Measurements from ENCODE around the gene VRK1. TPM values are rescaled to one million over a fixed set of nuclear protein-coding genes. Genes with fewer than 3 reads are reported as not detected.

Gene VRK1
- total and polyA plus RNA-seq, 2 donors (not counting 1 experiment from before 2014, with no cell fraction given): 10.3 to 28.2 TPM

DNA sequence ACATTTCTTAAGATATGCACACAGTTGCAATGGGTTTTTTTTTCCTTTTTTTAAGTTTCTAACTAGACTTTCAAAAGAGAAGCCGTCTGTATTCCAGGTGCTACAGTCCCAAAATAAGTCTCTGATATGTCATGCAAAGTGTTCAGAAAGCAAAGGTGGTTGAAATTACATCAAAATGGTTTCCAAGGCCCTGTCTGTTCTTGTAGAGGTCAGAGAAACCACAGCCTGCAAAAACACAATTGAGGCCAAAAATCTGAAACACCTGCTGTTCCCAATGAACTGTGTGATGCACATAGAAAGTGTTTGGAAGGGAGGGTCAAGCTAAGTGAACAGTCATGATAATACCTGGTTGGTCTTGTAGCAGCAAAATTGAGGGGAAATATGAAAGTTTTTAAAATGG, 91.0 kb downstream of the VRK1 start:
- H3K9ac ChIP-seq (ENCODE audit: low read length): no peak overlapping the region
- no peaks in the 10 kb centered on the region for H3K27me3 ChIP-seq (replicated peaks in 1 of 4; ENCODE audit: control extremely low read depth in 1 of 4, control insufficient read depth in 3 of 4, insufficient read depth in 4 of 4, low read length in 3 of 4)
- no peak for DNase-seq
- ChIA-PET POLR2A (no interaction called here), CTCF (no interaction called here)
- H3K9me3 ChIP-seq (ENCODE audit: control extremely low read depth in 1 of 3, control insufficient read depth in 2 of 3, insufficient read depth in 1 of 3, low read length in 2 of 3): no peaks in the 10 kb centered on the region
- no peak for ATAC-seq (ENCODE audit: low read depth)
- H3K36me3 ChIP-seq (replicated peaks in 1 of 2; ENCODE audit: control extremely low read depth in 1 of 2, control insufficient read depth in 1 of 2, extremely low read depth in 1 of 2, insufficient read depth in 2 of 2, low read length in 1 of 2): no peaks in the 10 kb centered on the region
- no peak overlapping the region for H2AFZ ChIP-seq (ENCODE audit: insufficient read depth, low read depth, low read length, poor library complexity, severe bottlenecking)
- intact Hi-C loops (cut with micrococcal nuclease): no loop called here
- Mint-ChIP-seq H3K27me3 (no peaks in the 10 kb centered on the region), H3K9me3 (ENCODE audit: insufficient read depth) (no peaks in the 10 kb centered on the region), H3K4me1 (no peaks in the 10 kb centered on the region), H3K4me3 (no peak overlapping the region), H3K27ac (no peak overlapping the region)
- no peaks in the 10 kb centered on the region for H4K20me1 ChIP-seq (ENCODE audit: control insufficient read depth, insufficient read depth, low read length, poor library complexity, severe bottlenecking)
- TF ChIP-seq EZH2 (IDR thresholded peaks at IDR 0.05; ENCODE audit: borderline replicate concordance, insufficient read depth, low read depth, low read length, poor library complexity, severe bottlenecking): no peak
- TF ChIP-seq CTCF (IDR thresholded peaks at IDR 0.05): no peak
- H3K27ac ChIP-seq (ENCODE audit: low read length in 2 of 2): no peak overlapping the region
- no peak overlapping the region for H3K4me2 ChIP-seq (replicated peaks; ENCODE audit: low read depth, low read length, poor library complexity, severe bottlenecking)
- no peaks in the 10 kb centered on the region for H3K79me2 ChIP-seq (ENCODE audit: control insufficient read depth, insufficient read depth, low read length)
- no peaks in the 10 kb centered on the region for H3K4me1 ChIP-seq (ENCODE audit: control insufficient read depth in 2 of 2, insufficient read depth in 2 of 2, low read length in 2 of 2)
- no peak overlapping the region for H3K4me3 ChIP-seq (ENCODE audit: control extremely low read depth in 1 of 5, extremely low read depth in 1 of 5, insufficient read depth in 1 of 5, low read depth in 2 of 5, low read length in 4 of 5)
- WGBS (ENCODE audit: insufficient coverage): no CpG with 5 or more reads among the region's 1 CpG

GRCh38 chr14:96888593-96888992, 91.4 kb downstream of the VRK1 start:
- H3K27me3 Mint-ChIP-seq: no peaks in the 10 kb centered on the region
- no peak for DNase-seq
- H4K20me1 ChIP-seq (ENCODE audit: control insufficient read depth, insufficient read depth, low read length, poor library complexity, severe bottlenecking): no peaks in the 10 kb centered on the region
- H3K27ac Mint-ChIP-seq: no peak overlapping the region
- no peaks in the 10 kb centered on the region for H3K4me1 ChIP-seq (ENCODE audit: control insufficient read depth in 2 of 2, insufficient read depth in 2 of 2, low read length in 2 of 2)
- CTCF ChIA-PET: no interaction called here
- no peak for ATAC-seq (ENCODE audit: low read depth)
- H3K27ac ChIP-seq (ENCODE audit: low read length in 2 of 2): no peak overlapping the region
- H3K36me3 ChIP-seq (replicated peaks in 1 of 2; ENCODE audit: control extremely low read depth in 1 of 2, control insufficient read depth in 1 of 2, extremely low read depth in 1 of 2, insufficient read depth in 2 of 2, low read length in 1 of 2): peaks cover 0 to 1% of the 10 kb centered on the region in 2 experiments
- WGBS (ENCODE audit: insufficient coverage): 100% methylated on average over 2 of the region's 3 CpGs
- H3K79me2 ChIP-seq (ENCODE audit: control insufficient read depth, insufficient read depth, low read length): no peaks in the 10 kb centered on the region
- no peaks in the 10 kb centered on the region for H3K9me3 Mint-ChIP-seq (ENCODE audit: insufficient read depth)
- H3K27me3 ChIP-seq (replicated peaks in 1 of 4; ENCODE audit: control extremely low read depth in 1 of 4, control insufficient read depth in 3 of 4, insufficient read depth in 4 of 4, low read length in 3 of 4): no peaks in the 10 kb centered on the region
- H3K4me2 ChIP-seq (replicated peaks; ENCODE audit: low read depth, low read length, poor library complexity, severe bottlenecking): no peak overlapping the region
- H2AFZ ChIP-seq (ENCODE audit: insufficient read depth, low read depth, low read length, poor library complexity, severe bottlenecking): no peak overlapping the region
- no peaks in the 10 kb centered on the region for H3K4me1 Mint-ChIP-seq
- H3K9me3 ChIP-seq (ENCODE audit: control extremely low read depth in 1 of 3, control insufficient read depth in 2 of 3, insufficient read depth in 1 of 3, low read length in 2 of 3): no peaks in the 10 kb centered on the region
- no peak overlapping the region for H3K4me3 Mint-ChIP-seq
- H3K4me3 ChIP-seq (ENCODE audit: control extremely low read depth in 1 of 5, extremely low read depth in 1 of 5, insufficient read depth in 1 of 5, low read depth in 2 of 5, low read length in 4 of 5): no peak overlapping the region
- intact Hi-C loops (cut with micrococcal nuclease): no loop called here
- no peak overlapping the region for H3K9ac ChIP-seq (ENCODE audit: low read length)
- POLR2A ChIA-PET: no interaction called here
- TF ChIP-seq EZH2 (IDR thresholded peaks at IDR 0.05; ENCODE audit: borderline replicate concordance, insufficient read depth, low read depth, low read length, poor library complexity, severe bottlenecking): no peak
- TF ChIP-seq CTCF (IDR thresholded peaks at IDR 0.05): no peak
